Endothelial cell of umbilical vein (primary cell): ENCODE measurements around the gene PRKAR1B. TPM values are rescaled to one million over a fixed set of nuclear protein-coding genes. Genes with fewer than 3 reads are reported as not detected.

Source experiments
- BruUV-seq: library from RNA; stranded (reverse); fragments of 400-500 nt; replicated peaks from 2 replicates; lab custom pipeline; 2021; lab: Mats Ljungman, UMichigan
- CTCF ChIA-PET: fragments of 300-600, 350-600 bp; sonication (Branson Sonifier 250); formaldehyde crosslinking; loops from one replicate; lab custom pipeline; 2021; ENCODE audit warnings: antibody characterized with exemption, inconsistent platforms; lab: Charles Lee
- POLR2A ChIA-PET: fragments of 300-600, 350-600 bp; sonication (Branson Sonifier 250); formaldehyde crosslinking; loops from one replicate; lab custom pipeline; 2021; ENCODE audit warnings: antibody characterized with exemption, inconsistent platforms; lab: Charles Lee
- DNase-seq: peaks from one replicate; pipeline ENCODE4 v3.0.0-alpha.2; 2011; ENCODE audit warnings: low read depth, low spot score
- FAIRE-seq: peaks from 2 replicates; lab custom pipeline; 2011; peaks lifted over from hg19 to GRCh38; lab: Jason Lieb, UNC
- H2AFZ ChIP-seq: 2 replicates; pipeline ENCODE4 v1.6.0; 2012; ENCODE audit warnings: low read depth, low read length, control low read depth, inconsistent platforms
- H3K27ac ChIP-seq: 2 replicates; pipeline ENCODE4 v1.5.1; 2011; ENCODE audit warnings: low read depth, mild to moderate bottlenecking, control low read depth, low read length, moderate library complexity; ENCODE audit not compliant: insufficient read depth
- H3K27me3 ChIP-seq, 2 experiments: 2 replicates each; pipeline versions ENCODE4 v1.6.0 to v1.6.1; 2011; ENCODE audit warnings: low read length in 2 of 2, mixed read lengths in 1 of 2; ENCODE audit not compliant: control insufficient read depth in 2 of 2, insufficient read depth in 2 of 2
- H3K36me3 ChIP-seq, 2 experiments: 2 replicates in 1 of 2; 3 replicates in 1 of 2; pipeline ENCODE4 v1.5.1; 2011; ENCODE audit warnings: low read length in 2 of 2, mild to moderate bottlenecking in 1 of 2, moderate library complexity in 1 of 2; ENCODE audit not compliant: control insufficient read depth in 2 of 2, insufficient read depth in 2 of 2; ENCODE audit errors: extremely low read depth in 1 of 2
- H3K4me1 ChIP-seq: 3 replicates; pipeline ENCODE4 v1.5.1; 2011; ENCODE audit warnings: mild to moderate bottlenecking, low read length; ENCODE audit not compliant: control insufficient read depth, insufficient read depth; ENCODE audit errors: extremely low read depth
- H3K4me2 ChIP-seq: 2 replicates; pipeline ENCODE4 v1.6.1; 2011; ENCODE audit warnings: low read length, control low read depth, mixed read lengths; ENCODE audit not compliant: insufficient read depth
- H3K4me3 ChIP-seq, 3 experiments: fragments of 200-600 bp in 1 of 3; sonication (generic), shearing (Covaris generic) in 1 of 3; replicated peaks in 1 of 3; 2 replicates each; pipeline ENCODE4 v1.5.1; 2011 to 2016; ENCODE audit warnings: control low read depth in 3 of 3, low read length in 3 of 3, mild to moderate bottlenecking in 2 of 3, inconsistent platforms in 1 of 3, low read depth in 1 of 3, moderate library complexity in 1 of 3; ENCODE audit not compliant: insufficient read depth in 1 of 3
- H3K79me2 ChIP-seq: 2 replicates; pipeline ENCODE4 v1.6.0; 2012; ENCODE audit warnings: low read length, inconsistent platforms; ENCODE audit not compliant: control insufficient read depth, insufficient read depth
- H3K9ac ChIP-seq: replicated peaks from 2 replicates; pipeline ENCODE3; 2011; ENCODE audit warnings: low read length, control low read depth; ENCODE audit not compliant: insufficient read depth; ENCODE audit errors: extremely low read depth
- H3K9me1 ChIP-seq: replicated peaks from 3 replicates; pipeline ENCODE4 v1.6.0; 2011; ENCODE audit warnings: mild to moderate bottlenecking, low read length; ENCODE audit not compliant: control insufficient read depth, insufficient read depth; ENCODE audit errors: extremely low read depth
- H3K9me3 ChIP-seq: replicated peaks from 2 replicates; pipeline ENCODE4 v1.5.1; 2012; ENCODE audit warnings: low read length, inconsistent platforms; ENCODE audit not compliant: control insufficient read depth, insufficient read depth
- H4K20me1 ChIP-seq: replicated peaks from 2 replicates; pipeline ENCODE3; 2011; ENCODE audit warnings: mild to moderate bottlenecking, low read length; ENCODE audit not compliant: control insufficient read depth, insufficient read depth; ENCODE audit errors: extremely low read depth
- CTCF ChIP-seq, 2 donors: IDR thresholded peaks; 1 replicate in 1 of 2; 2 replicates in 1 of 2; pipeline ENCODE4 v1.5.1; 2011; ENCODE audit warnings: low read length in 2 of 2, mild to moderate bottlenecking in 2 of 2, moderate library complexity in 2 of 2, control low read depth in 1 of 2, inconsistent platforms in 1 of 2, low read depth in 1 of 2; ENCODE audit not compliant: insufficient read depth in 1 of 2; ENCODE audit errors: extremely low read depth in 1 of 2
- EZH2 ChIP-seq: IDR thresholded peaks from 2 replicates; pipeline ENCODE4 v1.6.1; 2012; ENCODE audit warnings: borderline replicate concordance, low read depth, mild to moderate bottlenecking, moderate library complexity, low read length, inconsistent platforms; ENCODE audit not compliant: severe bottlenecking
- FOS ChIP-seq: IDR thresholded peaks from 2 replicates; pipeline ENCODE4 v1.6.1; 2011; ENCODE audit warnings: mild to moderate bottlenecking, low read length, moderate library complexity, borderline replicate concordance; ENCODE audit not compliant: insufficient read depth
- GATA2 ChIP-seq: IDR thresholded peaks from 2 replicates; pipeline ENCODE4 v1.7.0; 2011; ENCODE audit warnings: low read depth, mild to moderate bottlenecking, moderate library complexity, mixed read lengths, low read length; ENCODE audit not compliant: insufficient read length, insufficient read depth
- JUN ChIP-seq: IDR thresholded peaks from 2 replicates; pipeline ENCODE4 v1.6.1; 2011; ENCODE audit warnings: borderline replicate concordance, low read depth; ENCODE audit not compliant: insufficient read length, insufficient read depth
- MAX ChIP-seq: IDR thresholded peaks from 2 replicates; pipeline ENCODE4 v1.6.1; 2011; ENCODE audit not compliant: insufficient read depth, insufficient read length
- MYC ChIP-seq: IDR thresholded peaks from one replicate; pipeline ENCODE4 v1.6.1; 2011; ENCODE audit warnings: mild to moderate bottlenecking, low read depth, low read length
- POLR2A ChIP-seq: IDR thresholded peaks from 2 replicates; pipeline ENCODE4 v1.6.1; 2012; ENCODE audit warnings: low read depth, mild to moderate bottlenecking, control low read depth, low read length
- POLR2AphosphoS5 ChIP-seq: IDR thresholded peaks from 2 replicates; pipeline ENCODE4 v1.6.1; 2012; ENCODE audit warnings: low read depth, mild to moderate bottlenecking, control low read depth, low read length, moderate library complexity; ENCODE audit not compliant: insufficient read depth
- dilution Hi-C: fragments of 300-500 bp; cut with MboI; formaldehyde crosslinking; loops from one replicate; pipeline ENCODE4 v1.15.0; 2019; ENCODE audit warnings: low sequenced_read_pairs; ENCODE audit not compliant: extremely low pct_ligation_motif_present
- intact Hi-C: fragments of 100-400 bp; cut with micrococcal nuclease; formaldehyde crosslinking; loops from one replicate; pipeline ENCODE4 v1.10.0; 2022
- polyA plus RNA-seq, 4 experiments: library from polyadenylated mRNA; depleted of rRNA in 3 of 4; stranded (reverse) in 3 of 4; unstranded in 1 of 4; fragments of >200 nt; gene quantifications; 2 replicates each; pipeline versions ENCODE4 v1.2.1 to v1.2.3, GENCODE V29; 2011 to 2012; ENCODE audit warnings: missing spikeins in 1 of 4
- total RNA-seq: library from RNA; stranded (reverse); gene quantifications from 2 replicates; pipeline ENCODE4 v1.2.3, GENCODE V29; 2021

PRKAR1B gene
- total and polyA plus RNA-seq, 2 donors (not counting 3 experiments of a cell fraction or from before 2014, with no cell fraction given) = 15.4 to 29.2 TPM

GRCh38 chr7:591856-592628 is 135.0 kb downstream of the PRKAR1B start:
- POLR2A ChIA-PET = no interaction called here

More at GRCh38 chr7:591856-592628, 135.0 kb downstream of the PRKAR1B start:
- Histone ChIP-seq H3K9me3 (no peaks in the 10 kb centered on the region), H3K36me3 (peaks cover 0 to 9% of the 10 kb centered on the region in 2 experiments), H3K27ac (no peak overlapping the region), H3K4me2 (no peak overlapping the region), H3K9ac (no peak overlapping the region), H3K79me2 (no peaks in the 10 kb centered on the region), H3K9me1 (no peaks in the 10 kb centered on the region), H4K20me1 (no peaks in the 10 kb centered on the region), H3K4me3 (no peak overlapping the region), H3K4me1 (no peaks in the 10 kb centered on the region), H3K27me3 (no peaks in the 10 kb centered on the region), H2AFZ (no peak overlapping the region)
- dilution Hi-C loops = no loop called here
- intact Hi-C loops = no loop called here
- CTCF ChIA-PET = no interaction called here
- DNase-seq = no peak
- no peak for FAIRE-seq
- BruUV-seq = no TSS peak
- TF ChIP-seq POLR2AphosphoS5 (no peak), JUN (no peak), GATA2 (no peak), CTCF (IDR thresholded peaks at IDR 0.05; ENCODE audit: extremely low read depth in 1 of 2, insufficient read depth in 1 of 2, low read depth in 1 of 2, low read length in 2 of 2) (no peak), MAX (no peak), EZH2 (no peak), MYC (no peak), FOS (no peak), POLR2A (no peak)
